ENCODE data around the gene IFIH1. TPM values are rescaled to one million over a fixed set of nuclear protein-coding genes. Genes with fewer than 3 reads are reported as not detected.
A peak's percentile ranks its signal among the peaks of the same experiment; 100 is the strongest.

IFIH1 gene
- total RNA-seq, 1 experiment from 2014 or later, result 4.5 TPM

- no peak overlapping the region for H3K4me3 Mint-ChIP-seq (ENCODE audit: unreplicated experiment)
- peaks cover 11% of the 10 kb centered on the region for H3K4me1 Mint-ChIP-seq (ENCODE audit: insufficient read depth, unreplicated experiment)
- H3K36me3 Mint-ChIP-seq (ENCODE audit: insufficient read depth, unreplicated experiment), result peaks cover 6% of the 10 kb centered on the region
- DNase-seq (ENCODE audit: unreplicated experiment), result no peak
- H3K27me3 Mint-ChIP-seq (ENCODE audit: insufficient read depth, unreplicated experiment), result no peaks in the 10 kb centered on the region
- no TSS peak for BruUV-seq (replicated peaks)
- no peaks in the 10 kb centered on the region for H3K9me3 Mint-ChIP-seq (ENCODE audit: unreplicated experiment)
- peak overlapping the region; percentile 64 for H3K27ac Mint-ChIP-seq (ENCODE audit: low read depth, unreplicated experiment)
- ChIA-PET CTCF (interaction anchor here (0.9 to 5.0 kb wide), 2 partner anchors 16 to 72 kb away, joined by 4 to 36 read pairs; partner anchors contain the start of gene FAP), POLR2A (interaction anchor here (1.0 to 1.4 kb wide), 3 partner anchors 14 to 71 kb away, joined by 3 to 4 read pairs (median 3); partner anchors contain the start of gene FAP)
- TF ChIP-seq CTCF (IDR thresholded peaks at IDR 0.05; ENCODE audit: unreplicated experiment), result no peak
- intact Hi-C loops (cut with micrococcal nuclease), result no loop called here
Measured at GRCh38 chr2:162226836-162227235, 91.6 kb downstream of the IFIH1 start.

DNA sequence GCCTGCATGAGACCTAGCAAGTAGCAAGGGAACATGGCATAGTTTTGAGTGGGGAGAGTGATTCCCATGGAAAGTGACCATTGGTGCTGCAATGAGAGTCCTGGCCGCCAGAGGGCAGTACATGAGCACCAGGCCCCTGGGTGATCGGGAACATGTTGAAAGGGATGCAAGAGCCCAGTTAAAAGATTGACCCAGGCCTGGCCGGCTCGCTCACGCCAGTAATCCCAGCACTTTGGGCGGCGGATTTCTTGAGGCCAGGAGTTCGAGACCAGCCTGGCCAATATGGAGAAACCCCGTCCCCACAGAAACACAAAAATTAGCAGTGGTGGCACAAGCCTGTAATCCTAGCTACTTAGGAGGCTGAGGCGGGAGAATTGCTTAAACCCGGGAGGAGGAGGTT is 97.4 kb downstream of the IFIH1 start:
- TF ChIP-seq CTCF (IDR thresholded peaks at IDR 0.05; ENCODE audit: unreplicated experiment), result peak; percentile 97
- Mint-ChIP-seq H3K4me3 (ENCODE audit: unreplicated experiment) (no peak overlapping the region), H3K9me3 (ENCODE audit: unreplicated experiment) (no peaks in the 10 kb centered on the region), H3K36me3 (ENCODE audit: insufficient read depth, unreplicated experiment) (peaks cover 17% of the 10 kb centered on the region), H3K27ac (ENCODE audit: low read depth, unreplicated experiment) (no peak overlapping the region), H3K4me1 (ENCODE audit: insufficient read depth, unreplicated experiment) (peaks cover 9% of the 10 kb centered on the region), H3K27me3 (ENCODE audit: insufficient read depth, unreplicated experiment) (no peaks in the 10 kb centered on the region)
- POLR2A ChIA-PET, result interaction anchor here (0.6 to 3.0 kb wide), 4 partner anchors 21 to 913 kb away, joined by 3 to 21 read pairs (median 10); partner anchors contain the start of gene PSMD14
- DNase-seq (ENCODE audit: unreplicated experiment), result peak; percentile 82
- intact Hi-C loops (cut with micrococcal nuclease), result loop anchor here (1.0 kb wide), 3 partner anchors 21 to 77 kb away; no protein-coding TSS in a partner anchor
- CTCF ChIA-PET, result interaction anchor here (0.5 to 17.2 kb wide), 55 partner anchors 9 to 859 kb away, joined by 3 to 639 read pairs (median 5); partner anchors contain the start of genes FAP, GCG and IFIH1
- no TSS peak for BruUV-seq (replicated peaks)

DNA sequence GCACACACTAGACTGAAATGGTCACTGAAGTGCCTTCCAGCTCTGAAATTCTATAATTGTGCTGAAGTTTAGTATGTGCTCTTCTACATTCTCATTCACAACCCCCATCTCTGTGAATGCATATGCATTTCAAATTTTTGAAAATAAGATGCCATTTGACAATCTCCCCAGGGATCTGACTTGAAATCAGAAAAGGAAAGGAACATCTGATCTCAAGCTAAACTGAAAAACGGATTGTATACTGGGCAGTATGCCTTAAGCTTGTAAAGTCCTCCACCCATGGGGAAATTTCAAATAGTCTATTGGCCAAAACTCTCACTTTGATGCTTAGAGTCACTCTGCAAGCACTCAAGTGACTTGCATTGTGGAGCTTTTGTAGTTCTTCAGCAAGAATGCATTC is 98.1 kb downstream of the IFIH1 start:
- ChIA-PET CTCF (interaction anchor here (0.5 to 17.2 kb wide), 45 partner anchors 9 to 825 kb away, joined by 3 to 639 read pairs (median 6); partner anchors contain the start of genes FAP, GCG and IFIH1), POLR2A (interaction anchor here (1.1 to 3.0 kb wide), 4 partner anchors 21 to 80 kb away, joined by 4 to 21 read pairs (median 10); no protein-coding TSS in a partner anchor)
- no peak overlapping the region for H3K4me3 Mint-ChIP-seq (ENCODE audit: unreplicated experiment)
- peaks cover 9% of the 10 kb centered on the region for H3K4me1 Mint-ChIP-seq (ENCODE audit: insufficient read depth, unreplicated experiment)
- H3K27ac Mint-ChIP-seq (ENCODE audit: low read depth, unreplicated experiment), result no peak overlapping the region
- no TSS peak for BruUV-seq (replicated peaks)
- H3K36me3 Mint-ChIP-seq (ENCODE audit: insufficient read depth, unreplicated experiment), result peaks cover 17% of the 10 kb centered on the region
- no peaks in the 10 kb centered on the region for H3K27me3 Mint-ChIP-seq (ENCODE audit: insufficient read depth, unreplicated experiment)
- DNase-seq (ENCODE audit: unreplicated experiment), result no peak
- intact Hi-C loops (cut with micrococcal nuclease), result no loop called here
- H3K9me3 Mint-ChIP-seq (ENCODE audit: unreplicated experiment), result no peaks in the 10 kb centered on the region
- TF ChIP-seq CTCF (IDR thresholded peaks at IDR 0.05; ENCODE audit: unreplicated experiment), result no peak

DNA sequence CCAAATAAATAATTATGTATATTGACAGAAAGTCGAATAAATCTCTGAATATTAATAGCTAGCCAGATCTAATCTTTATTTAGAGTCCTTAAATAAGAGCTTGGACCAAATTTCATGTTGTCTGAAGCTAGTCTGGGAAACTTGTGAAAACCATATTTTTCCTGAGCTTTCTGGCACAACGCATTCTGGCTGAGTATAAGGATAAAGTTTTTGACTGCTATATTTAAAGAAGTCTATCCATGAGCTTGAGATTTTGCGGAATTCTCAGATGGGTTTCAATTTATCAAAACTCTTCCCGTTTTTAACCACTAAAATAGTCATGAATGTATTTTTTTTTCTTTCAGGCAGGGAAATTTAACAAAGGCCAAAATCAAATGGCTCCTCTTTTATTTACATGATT is 99.1 kb downstream of the IFIH1 start:
- Mint-ChIP-seq H3K4me1 (ENCODE audit: insufficient read depth, unreplicated experiment) (peaks cover 9% of the 10 kb centered on the region), H3K4me3 (ENCODE audit: unreplicated experiment) (no peak overlapping the region), H3K9me3 (ENCODE audit: unreplicated experiment) (no peaks in the 10 kb centered on the region), H3K27me3 (ENCODE audit: insufficient read depth, unreplicated experiment) (no peaks in the 10 kb centered on the region), H3K27ac (ENCODE audit: low read depth, unreplicated experiment) (no peak overlapping the region), H3K36me3 (ENCODE audit: insufficient read depth, unreplicated experiment) (peaks cover 17% of the 10 kb centered on the region)
- intact Hi-C loops (cut with micrococcal nuclease), result no loop called here
- TF ChIP-seq CTCF (IDR thresholded peaks at IDR 0.05; ENCODE audit: unreplicated experiment), result no peak
- DNase-seq (ENCODE audit: unreplicated experiment), result no peak
- ChIA-PET CTCF (interaction anchor here (0.6 to 17.2 kb wide), 15 partner anchors 8 to 519 kb away, joined by 3 to 639 read pairs (median 10); partner anchors contain the start of genes GCG and IFIH1), POLR2A (interaction anchor here (0.7 kb wide), 1 partner anchor 82 kb away, joined by 3 read pairs; no protein-coding TSS in a partner anchor)
- no TSS peak for BruUV-seq (replicated peaks)
